Measurements from ENCODE around the gene PSME2. TPM values are rescaled to one million over a fixed set of nuclear protein-coding genes. Genes with fewer than 3 reads are reported as not detected.

Gene PSME2
- total RNA-seq, 1 donor from 2014 or later, result 91.8 TPM

DNA sequence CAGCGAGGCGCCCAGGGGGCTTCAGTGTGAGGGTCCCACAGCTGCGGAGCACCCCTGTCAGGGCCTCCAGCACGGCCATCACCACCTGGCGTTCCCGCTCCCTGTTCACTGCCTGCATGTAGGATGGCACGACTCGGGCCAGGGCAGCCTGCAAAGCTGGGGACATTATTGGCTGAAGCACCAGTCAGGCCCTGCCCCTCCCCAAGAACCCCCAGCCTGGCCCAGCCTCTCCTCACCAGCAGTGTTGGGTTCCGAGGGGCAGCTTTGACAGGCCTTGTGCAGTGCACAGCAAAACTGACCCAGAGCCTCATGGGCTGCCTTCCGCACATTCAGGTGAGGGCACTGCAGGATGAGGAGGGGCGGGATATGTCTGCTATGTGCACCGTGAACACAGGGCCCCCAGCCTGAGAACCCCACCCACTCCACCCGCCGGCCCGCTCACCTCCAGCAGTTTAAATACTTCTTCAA is 36.6 kb upstream of the PSME2 start:
- Mint-ChIP-seq H3K27me3 (ENCODE audit: unreplicated experiment) (no peaks in the 10 kb centered on the region), H3K4me3 (ENCODE audit: unreplicated experiment) (no peak overlapping the region), H3K27ac (ENCODE audit: unreplicated experiment) (no peak overlapping the region), H3K36me3 (ENCODE audit: unreplicated experiment) (peaks cover 19% of the 10 kb centered on the region), H3K9me3 (ENCODE audit: unreplicated experiment) (no peaks in the 10 kb centered on the region), H3K4me1 (ENCODE audit: unreplicated experiment) (peaks cover 10% of the 10 kb centered on the region)
- DNase-seq (ENCODE audit: extremely low spot score, unreplicated experiment), result no peak
- TF ChIP-seq, protein P1, sequence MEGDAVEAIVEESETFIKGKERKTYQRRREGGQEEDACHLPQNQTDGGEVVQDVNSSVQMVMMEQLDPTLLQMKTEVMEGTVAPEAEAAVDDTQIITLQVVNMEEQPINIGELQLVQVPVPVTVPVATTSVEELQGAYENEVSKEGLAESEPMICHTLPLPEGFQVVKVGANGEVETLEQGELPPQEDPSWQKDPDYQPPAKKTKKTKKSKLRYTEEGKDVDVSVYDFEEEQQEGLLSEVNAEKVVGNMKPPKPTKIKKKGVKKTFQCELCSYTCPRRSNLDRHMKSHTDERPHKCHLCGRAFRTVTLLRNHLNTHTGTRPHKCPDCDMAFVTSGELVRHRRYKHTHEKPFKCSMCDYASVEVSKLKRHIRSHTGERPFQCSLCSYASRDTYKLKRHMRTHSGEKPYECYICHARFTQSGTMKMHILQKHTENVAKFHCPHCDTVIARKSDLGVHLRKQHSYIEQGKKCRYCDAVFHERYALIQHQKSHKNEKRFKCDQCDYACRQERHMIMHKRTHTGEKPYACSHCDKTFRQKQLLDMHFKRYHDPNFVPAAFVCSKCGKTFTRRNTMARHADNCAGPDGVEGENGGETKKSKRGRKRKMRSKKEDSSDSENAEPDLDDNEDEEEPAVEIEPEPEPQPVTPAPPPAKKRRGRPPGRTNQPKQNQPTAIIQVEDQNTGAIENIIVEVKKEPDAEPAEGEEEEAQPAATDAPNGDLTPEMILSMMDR (IDR thresholded peaks at IDR 0.05), result no peak

DNA sequence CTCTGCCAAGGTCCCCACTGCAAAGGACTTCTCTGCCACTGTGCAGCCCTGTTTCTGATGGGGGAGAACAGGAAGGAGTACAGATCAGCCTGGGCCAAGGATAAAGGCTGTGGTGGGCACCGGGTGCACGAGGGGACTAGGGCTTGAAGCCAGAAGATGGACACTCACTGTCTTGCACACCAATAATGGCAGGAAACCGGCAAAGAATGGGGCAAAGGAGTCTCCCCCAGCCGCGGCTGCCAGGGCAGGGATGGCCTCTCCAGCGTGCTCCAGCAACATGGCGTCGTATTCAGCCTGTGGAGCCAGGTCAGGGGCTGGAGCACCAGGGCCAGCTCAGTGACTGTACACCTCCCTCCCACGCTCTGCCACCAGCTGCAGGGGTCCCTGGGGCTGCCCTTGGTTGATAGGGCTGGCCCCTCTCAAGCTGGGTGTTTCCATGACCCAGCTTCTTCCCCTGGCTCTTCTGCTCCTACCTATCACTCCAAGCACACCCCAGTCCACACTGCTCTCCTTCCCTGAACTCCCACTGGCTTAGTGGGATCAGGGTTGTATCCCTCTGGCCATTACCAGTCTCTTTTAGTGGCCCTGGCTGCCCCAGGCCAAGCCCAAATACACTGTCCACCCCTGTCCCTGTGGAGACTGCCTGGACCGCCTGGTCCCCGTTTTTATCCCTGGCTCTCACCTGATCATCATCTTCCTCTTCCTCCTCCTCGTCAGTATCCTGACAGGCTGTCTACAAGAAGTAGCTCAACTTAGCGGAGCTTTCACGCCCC is 35.9 kb upstream of the PSME2 start:
- Mint-ChIP-seq H3K27me3 (ENCODE audit: unreplicated experiment) (no peaks in the 10 kb centered on the region), H3K4me3 (ENCODE audit: unreplicated experiment) (no peak overlapping the region), H3K36me3 (ENCODE audit: unreplicated experiment) (peaks cover 19% of the 10 kb centered on the region), H3K4me1 (ENCODE audit: unreplicated experiment) (peaks cover 4% of the 10 kb centered on the region), H3K9me3 (ENCODE audit: unreplicated experiment) (no peaks in the 10 kb centered on the region), H3K27ac (ENCODE audit: unreplicated experiment) (no peak overlapping the region)
- TF ChIP-seq, protein P1 (IDR thresholded peaks at IDR 0.05), result no peak
- DNase-seq (ENCODE audit: extremely low spot score, unreplicated experiment), result no peak

DNA sequence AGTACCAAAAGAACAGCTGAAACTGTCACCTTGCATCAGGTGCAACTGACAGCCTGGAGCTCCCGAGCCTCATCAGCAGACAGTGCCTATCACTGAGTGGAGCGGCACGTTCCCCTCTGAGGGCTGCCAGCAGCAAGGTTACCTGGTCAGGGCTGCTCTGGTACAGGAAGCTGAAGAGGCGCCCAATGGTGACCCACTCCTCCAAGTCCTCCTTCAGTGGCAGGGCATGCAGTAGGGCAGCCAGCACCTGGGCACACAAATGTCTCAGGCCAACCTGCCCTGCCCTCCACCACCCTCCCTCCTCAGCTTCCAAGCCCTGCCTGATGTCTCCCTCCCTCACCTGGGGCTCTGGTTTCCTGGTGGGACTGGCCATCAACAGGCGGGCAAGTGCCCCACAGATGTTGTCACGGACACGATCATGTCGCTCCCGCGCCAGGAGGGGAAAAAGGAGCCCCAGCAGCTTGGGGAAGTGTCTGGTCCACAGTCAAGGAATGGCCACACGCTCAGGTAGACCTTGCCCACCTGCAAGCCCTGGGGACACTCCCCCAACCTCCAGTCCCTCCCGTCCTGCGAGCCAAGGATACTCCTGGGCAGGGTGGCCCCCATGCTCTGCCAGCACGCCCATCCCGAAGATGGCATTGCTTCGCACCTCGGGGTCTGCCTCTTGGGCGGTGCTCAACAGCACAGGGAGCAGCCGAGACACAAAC is 35.1 kb upstream of the PSME2 start:
- Mint-ChIP-seq H3K27ac (ENCODE audit: unreplicated experiment) (no peak overlapping the region), H3K27me3 (ENCODE audit: unreplicated experiment) (no peaks in the 10 kb centered on the region), H3K36me3 (ENCODE audit: unreplicated experiment) (peaks cover 22% of the 10 kb centered on the region), H3K4me1 (ENCODE audit: unreplicated experiment) (no peaks in the 10 kb centered on the region), H3K4me3 (ENCODE audit: unreplicated experiment) (no peak overlapping the region), H3K9me3 (ENCODE audit: unreplicated experiment) (no peaks in the 10 kb centered on the region)
- DNase-seq (ENCODE audit: extremely low spot score, unreplicated experiment), result no peak
- TF ChIP-seq, protein P1 (IDR thresholded peaks at IDR 0.05), result no peak

DNA sequence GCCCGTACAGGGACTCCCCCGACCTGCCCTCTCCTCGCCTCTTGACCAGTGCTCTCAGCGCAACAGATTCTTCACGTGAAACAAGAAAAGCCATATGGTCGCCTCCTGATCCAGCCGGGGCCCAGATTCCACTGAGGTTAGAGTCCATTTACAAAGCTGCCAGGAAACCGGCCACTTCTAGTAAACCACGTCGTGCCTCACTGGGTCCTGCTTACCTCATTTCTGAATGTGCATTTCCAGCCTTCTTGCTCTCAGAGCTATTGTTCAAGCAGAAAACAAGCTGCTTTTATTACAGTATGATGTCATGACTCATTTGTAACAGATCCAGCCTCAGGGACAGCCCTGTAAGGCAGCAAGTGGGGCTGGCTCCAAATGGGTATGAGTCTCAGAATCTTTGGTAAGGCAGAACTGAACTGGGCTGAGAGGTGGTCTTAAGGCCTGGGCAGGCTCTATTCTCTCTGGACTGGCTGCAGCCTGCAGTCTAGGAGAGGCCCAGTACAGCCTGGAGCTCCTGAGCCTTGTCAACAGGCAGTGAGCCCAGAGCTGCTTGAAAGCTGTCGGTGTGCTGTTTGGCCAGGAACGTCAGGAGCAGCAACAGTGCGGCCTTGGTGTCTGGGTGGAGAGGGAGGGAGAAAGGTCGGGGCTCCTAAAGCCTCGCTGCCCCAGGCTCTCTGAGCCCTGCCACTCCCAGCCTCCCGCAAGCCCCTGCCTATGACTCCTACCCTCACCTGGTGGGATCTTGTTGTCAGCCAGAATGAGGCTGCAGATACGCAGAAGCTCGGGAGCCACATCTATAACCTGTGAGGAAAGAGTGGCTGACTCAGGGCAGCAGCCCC is 33.8 kb upstream of the PSME2 start:
- no peak overlapping the region for H3K27ac Mint-ChIP-seq (ENCODE audit: unreplicated experiment)
- TF ChIP-seq, protein P1 (IDR thresholded peaks at IDR 0.05), result no peak
- no peaks in the 10 kb centered on the region for H3K9me3 Mint-ChIP-seq (ENCODE audit: unreplicated experiment)

More for the DNA sequence above, 33.8 kb upstream of the PSME2 start:
- Mint-ChIP-seq H3K4me1 (ENCODE audit: unreplicated experiment) (no peaks in the 10 kb centered on the region), H3K27me3 (ENCODE audit: unreplicated experiment) (no peaks in the 10 kb centered on the region), H3K4me3 (ENCODE audit: unreplicated experiment) (no peak overlapping the region), H3K36me3 (ENCODE audit: unreplicated experiment) (peaks cover 22% of the 10 kb centered on the region)
- no peak for DNase-seq (ENCODE audit: extremely low spot score, unreplicated experiment)
